HCT116 (cell line): Measurements from ENCODE around the gene UBASH3B. TPM values are rescaled to one million over a fixed set of nuclear protein-coding genes. Genes with fewer than 3 reads are reported as not detected.

Source experiments
- ATAC-seq: fragments of 200-7000 bp; cut with Tn5 transposase; 2 replicates; pipeline ENCODE4 v1.9.1; 2020; ENCODE audit warnings: mild to moderate bottlenecking, moderate library complexity
- BruUV-seq: library from RNA; stranded (reverse); fragments of 400-500 nt; replicated peaks from 2 replicates; lab custom pipeline; 2021; lab: Mats Ljungman, UMichigan
- CTCF ChIA-PET: fragments of 300-600 bp; sonication (Branson Sonifier 250); formaldehyde crosslinking; loops from one replicate; lab custom pipeline; 2021; ENCODE audit warnings: antibody characterized with exemption; lab: Charles Lee
- POLR2A ChIA-PET: fragments of 300-600, 350-600 bp; sonication (Branson Sonifier 250); formaldehyde crosslinking; loops from one replicate; lab custom pipeline; 2021; ENCODE audit warnings: antibody characterized with exemption; lab: Charles Lee
- RAD21 ChIA-PET, 2 experiments: fragments of 300-600 bp; sonication (Branson Sonifier 250); formaldehyde crosslinking; loops; one replicate each; lab custom pipeline; 2023; ENCODE audit warnings: low total read pairs in 2 of 2; ENCODE audit not compliant: uncharacterized antibody in 2 of 2, unreplicated experiment in 2 of 2, low non-redundant PET in 1 of 2; lab: Charles Lee
- DNase-seq: peaks from one replicate; pipeline ENCODE4 v3.0.0-alpha.2; 2010; ENCODE audit warnings: low read depth, low spot score
- H2AFZ ChIP-seq: fragments of 200-600 bp; shearing (Covaris generic), sonication (generic); 2 replicates; pipeline ENCODE4 v1.6.1; 2017; ENCODE audit warnings: low read depth, mixed run types, mixed read lengths, antibody characterized with exemption, low read length; ENCODE audit not compliant: poor library complexity, severe bottlenecking
- H3K27ac ChIP-seq: 2 replicates; pipeline ENCODE4 v1.5.1; 2012; ENCODE audit warnings: low read depth, low read length
- H3K27me3 ChIP-seq: fragments of 200-600 bp; sonication (generic); 2 replicates; pipeline ENCODE4 v1.6.1; 2016; ENCODE audit warnings: mixed run types, low read length, mixed read lengths; ENCODE audit not compliant: insufficient read depth
- H3K36me3 ChIP-seq, 2 experiments: fragments of 200-500 bp in 1 of 2; fragments of 200-600 bp in 1 of 2; sonication (Bioruptor generic) in 1 of 2; sonication (generic) in 1 of 2; 2 replicates each; pipeline versions ENCODE4 v1.5.1 to v1.6.1; 2014 to 2016; ENCODE audit warnings: low read length in 2 of 2, inconsistent platforms in 1 of 2, mixed read lengths in 1 of 2, mixed run types in 1 of 2; ENCODE audit not compliant: insufficient read depth in 2 of 2, control insufficient read depth in 1 of 2
- H3K4me1 ChIP-seq, 2 experiments: fragments of 200-600 bp in 1 of 2; sonication (generic) in 1 of 2; 2 replicates each; pipeline versions ENCODE4 v1.5.1 to v1.6.1; 2012 to 2017; ENCODE audit warnings: low read length in 2 of 2, inconsistent platforms in 1 of 2, mild to moderate bottlenecking in 1 of 2, mixed read lengths in 1 of 2, mixed run types in 1 of 2, moderate library complexity in 1 of 2; ENCODE audit not compliant: insufficient read depth in 2 of 2, control insufficient read depth in 1 of 2
- H3K4me2 ChIP-seq: fragments of 200-600 bp; sonication (generic); 2 replicates; pipeline ENCODE4 v1.6.1; 2017; ENCODE audit warnings: mixed run types, low read length, mixed read lengths
- H3K4me3 ChIP-seq, 2 experiments: fragments of 200-600 bp in 1 of 2; sonication (generic) in 1 of 2; replicated peaks in 1 of 2; 2 replicates each; pipeline ENCODE4 v1.5.1; 2011 to 2016; ENCODE audit warnings: low read length in 2 of 2, control low read depth in 1 of 2, low read depth in 1 of 2, mild to moderate bottlenecking in 1 of 2, mixed read lengths in 1 of 2, mixed run types in 1 of 2
- H3K79me2 ChIP-seq: fragments of 200-600 bp; sonication (generic); 2 replicates; pipeline ENCODE4 v1.6.1; 2017; ENCODE audit warnings: mild to moderate bottlenecking, mixed run types, low read length, moderate library complexity, mixed read lengths; ENCODE audit not compliant: insufficient read depth
- H3K9ac ChIP-seq: fragments of 200-600 bp; sonication (generic); 2 replicates; pipeline ENCODE4 v1.6.1; 2016; ENCODE audit warnings: low read length, mixed read lengths
- H3K9me2 ChIP-seq: fragments of 200-600 bp; sonication (generic), shearing (Covaris generic); 2 replicates; pipeline ENCODE4 v1.6.1; 2017; ENCODE audit warnings: mixed run types, mild to moderate bottlenecking, moderate library complexity; ENCODE audit not compliant: insufficient read depth
- H3K9me3 ChIP-seq, 2 experiments: fragments of 200-500 bp in 1 of 2; fragments of 200-600 bp in 1 of 2; sonication (Bioruptor generic) in 1 of 2; sonication (generic) in 1 of 2; 2 replicates each; pipeline ENCODE4 v1.6.1; 2014 to 2017; ENCODE audit warnings: low read length in 2 of 2, mixed read lengths in 2 of 2, inconsistent platforms in 1 of 2, low read depth in 1 of 2, mild to moderate bottlenecking in 1 of 2, mixed run types in 1 of 2, moderate library complexity in 1 of 2; ENCODE audit not compliant: control insufficient read depth in 1 of 2, insufficient read depth in 1 of 2
- H4K20me1 ChIP-seq: fragments of 200-600 bp; sonication (generic), shearing (Covaris generic); 2 replicates; pipeline ENCODE4 v1.6.1; 2017; ENCODE audit warnings: mixed run types, mild to moderate bottlenecking, moderate library complexity; ENCODE audit not compliant: insufficient read depth
- CBX3 ChIP-seq: IDR thresholded peaks from 2 replicates; pipeline ENCODE4 v1.6.1; 2012; ENCODE audit warnings: low read depth
- CEBPB ChIP-seq: IDR thresholded peaks from 2 replicates; pipeline ENCODE4 v1.6.1; 2012; ENCODE audit warnings: low read depth
- EGR1 ChIP-seq: IDR thresholded peaks from 2 replicates; pipeline ENCODE4 v1.6.1; 2012; ENCODE audit warnings: low read depth
- ELF1 ChIP-seq: IDR thresholded peaks from 2 replicates; pipeline ENCODE4 v1.6.1; 2012; ENCODE audit warnings: low read depth, borderline replicate concordance
- JUND ChIP-seq: IDR thresholded peaks from 2 replicates; pipeline ENCODE4 v1.6.1; 2012
- SP1 ChIP-seq: IDR thresholded peaks from 2 replicates; pipeline ENCODE4 v1.6.1; 2012; ENCODE audit warnings: low read depth
- YY1 ChIP-seq: IDR thresholded peaks from 2 replicates; pipeline ENCODE4 v1.6.1; 2011; ENCODE audit warnings: low read length, low read depth, moderate library complexity, mild to moderate bottlenecking; ENCODE audit not compliant: insufficient replicate concordance; ENCODE audit errors: extremely low read depth
- intact Hi-C: fragments of 100-400 bp; cut with micrococcal nuclease; formaldehyde crosslinking; loops from 2 replicates; pipeline ENCODE4 v1.10.0; 2022
- total RNA-seq: library from RNA; stranded (reverse); gene quantifications from one replicate; pipeline ENCODE4 v1.2.1, GENCODE V29; 2021; ENCODE audit not compliant: unreplicated experiment
- TF ChIP-seq, protein P1 (sequence below): IDR thresholded peaks from 2 replicates; pipeline ENCODE4 v1.6.1; 2012
- TF ChIP-seq, protein P2 (sequence below): IDR thresholded peaks from 2 replicates; pipeline ENCODE4 v1.6.1; 2012

Gene UBASH3B
- total RNA-seq, 1 experiment from 2014 or later, result 40.3 TPM

DNA sequence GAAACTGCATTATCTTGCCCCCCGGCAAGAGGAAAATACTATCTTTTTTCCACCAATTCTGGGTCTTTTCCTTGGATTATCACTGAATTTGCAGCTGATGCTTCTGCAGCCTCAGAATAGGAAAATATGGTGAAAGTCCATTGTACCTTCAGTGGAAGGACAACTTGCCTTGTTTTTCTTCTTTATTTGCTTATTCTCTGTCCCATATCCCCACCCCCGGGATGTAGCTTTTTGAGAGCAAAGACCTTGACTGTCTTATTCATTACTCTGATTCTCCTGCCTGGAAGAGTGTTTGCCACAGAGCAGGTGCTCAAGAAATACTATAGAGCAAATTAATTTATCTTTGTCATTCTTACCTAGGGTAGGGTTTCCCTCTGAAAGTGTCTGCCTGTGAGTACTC lies 29.5 kb downstream of the UBASH3B start:
- ChIA-PET RAD21 (no interaction called here), POLR2A (no interaction called here), CTCF (no interaction called here)
- Histone ChIP-seq H3K4me2 (no peak overlapping the region), H3K79me2 (peaks cover 35% of the 10 kb centered on the region; the same call in 1 of the 2 replicates), H3K4me3 (no peak overlapping the region), H4K20me1 (no peaks in the 10 kb centered on the region), H3K9me2 (no peaks in the 10 kb centered on the region), H2AFZ (no peak overlapping the region), H3K36me3 (no peaks in the 10 kb centered on the region), H3K9ac (no peak overlapping the region), H3K27me3 (no peaks in the 10 kb centered on the region), H3K4me1 (peaks cover 6 to 23% of the 10 kb centered on the region in 2 experiments; a peak in 2 of 4 replicates), H3K27ac (no peak overlapping the region), H3K9me3 (no peaks in the 10 kb centered on the region)
- ATAC-seq (no peak), DNase-seq (no peak)
- TF ChIP-seq, protein P1, sequence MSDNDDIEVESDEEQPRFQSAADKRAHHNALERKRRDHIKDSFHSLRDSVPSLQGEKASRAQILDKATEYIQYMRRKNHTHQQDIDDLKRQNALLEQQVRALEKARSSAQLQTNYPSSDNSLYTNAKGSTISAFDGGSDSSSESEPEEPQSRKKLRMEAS, result no peak
- TF ChIP-seq CEBPB (no peak), SP1 (no peak)
- no TSS peak for BruUV-seq
- intact Hi-C loops, result no loop called here

DNA sequence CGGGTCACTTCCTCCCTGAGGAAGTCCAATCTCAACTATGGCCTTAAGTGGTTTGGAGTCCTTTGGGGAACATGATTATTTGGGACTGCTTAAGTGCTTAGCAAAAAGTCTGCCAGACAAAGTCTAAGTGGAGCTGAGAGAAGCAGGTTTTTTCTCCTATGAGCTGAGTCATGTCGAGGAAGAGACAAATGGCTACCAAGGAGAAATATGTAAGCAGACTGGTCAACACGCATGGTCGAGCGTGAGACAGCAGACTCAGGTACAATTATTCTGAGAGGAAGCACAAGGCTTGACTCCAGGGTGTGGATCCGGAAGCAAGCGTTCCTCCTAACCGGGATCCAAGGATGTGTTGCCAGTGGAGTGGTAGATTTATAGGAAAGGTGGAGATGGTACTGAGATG lies 30.6 kb downstream of the UBASH3B start:
- ATAC-seq (no peak), DNase-seq (no peak)
- ChIA-PET CTCF (no interaction called here), RAD21 (no interaction called here), POLR2A (interaction anchor here (0.9 kb wide), 1 partner anchor 11 kb away, joined by 3 read pairs; no protein-coding TSS in a partner anchor)
- peak overlapping the region; percentile 23; the same call in 1 of the 2 replicates for H3K4me2 ChIP-seq
- H3K27me3 ChIP-seq, result no peaks in the 10 kb centered on the region
- H3K4me1 ChIP-seq, result peaks cover 6 to 23% of the 10 kb centered on the region in 2 experiments; a peak in 2 of 4 replicates
- no peaks in the 10 kb centered on the region for H3K9me2 ChIP-seq
- H3K4me3 ChIP-seq, result no peak overlapping the region
- H3K9ac ChIP-seq, result no peak overlapping the region
- H3K9me3 ChIP-seq, result no peaks in the 10 kb centered on the region
- H3K36me3 ChIP-seq, result no peaks in the 10 kb centered on the region
- H4K20me1 ChIP-seq, result no peaks in the 10 kb centered on the region
- BruUV-seq, result no TSS peak
- intact Hi-C loops, result no loop called here
- TF ChIP-seq ELF1 (no peak), YY1 (no peak), EGR1 (no peak), JUND (no peak), CBX3 (no peak)
- TF ChIP-seq, protein P2, sequence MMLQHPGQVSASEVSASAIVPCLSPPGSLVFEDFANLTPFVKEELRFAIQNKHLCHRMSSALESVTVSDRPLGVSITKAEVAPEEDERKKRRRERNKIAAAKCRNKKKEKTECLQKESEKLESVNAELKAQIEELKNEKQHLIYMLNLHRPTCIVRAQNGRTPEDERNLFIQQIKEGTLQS, result no peak
- no peak overlapping the region for H2AFZ ChIP-seq
- peaks cover 40% of the 10 kb centered on the region; the same call in 1 of the 2 replicates for H3K79me2 ChIP-seq
- H3K27ac ChIP-seq, result no peak overlapping the region
